ENCODE measurements around the gene SYT1.
A peak's percentile ranks its signal among the peaks of the same experiment; 100 is the strongest.

Gene SYT1

DNA sequence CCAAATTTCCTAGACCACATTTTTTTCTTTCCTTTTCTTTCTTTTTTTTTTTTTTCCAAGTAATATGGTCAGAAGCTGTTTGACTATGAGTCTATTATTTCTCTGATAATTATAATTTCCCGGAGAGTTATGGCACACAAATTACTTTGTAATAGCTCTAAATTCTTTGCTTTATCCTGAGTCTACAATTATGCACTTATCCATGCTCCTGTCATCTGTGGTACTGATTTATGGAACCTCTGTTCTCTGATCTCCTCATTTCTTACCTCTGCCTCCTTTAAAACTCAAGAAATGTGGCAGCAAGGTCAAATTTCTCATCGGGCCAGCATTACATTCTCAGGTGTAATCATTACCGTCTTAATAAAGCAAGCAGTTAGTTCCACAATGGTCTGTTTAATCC lies 544.1 kb downstream of the SYT1 start:
- TF ChIP-seq, protein P1, sequence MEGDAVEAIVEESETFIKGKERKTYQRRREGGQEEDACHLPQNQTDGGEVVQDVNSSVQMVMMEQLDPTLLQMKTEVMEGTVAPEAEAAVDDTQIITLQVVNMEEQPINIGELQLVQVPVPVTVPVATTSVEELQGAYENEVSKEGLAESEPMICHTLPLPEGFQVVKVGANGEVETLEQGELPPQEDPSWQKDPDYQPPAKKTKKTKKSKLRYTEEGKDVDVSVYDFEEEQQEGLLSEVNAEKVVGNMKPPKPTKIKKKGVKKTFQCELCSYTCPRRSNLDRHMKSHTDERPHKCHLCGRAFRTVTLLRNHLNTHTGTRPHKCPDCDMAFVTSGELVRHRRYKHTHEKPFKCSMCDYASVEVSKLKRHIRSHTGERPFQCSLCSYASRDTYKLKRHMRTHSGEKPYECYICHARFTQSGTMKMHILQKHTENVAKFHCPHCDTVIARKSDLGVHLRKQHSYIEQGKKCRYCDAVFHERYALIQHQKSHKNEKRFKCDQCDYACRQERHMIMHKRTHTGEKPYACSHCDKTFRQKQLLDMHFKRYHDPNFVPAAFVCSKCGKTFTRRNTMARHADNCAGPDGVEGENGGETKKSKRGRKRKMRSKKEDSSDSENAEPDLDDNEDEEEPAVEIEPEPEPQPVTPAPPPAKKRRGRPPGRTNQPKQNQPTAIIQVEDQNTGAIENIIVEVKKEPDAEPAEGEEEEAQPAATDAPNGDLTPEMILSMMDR (IDR thresholded peaks at IDR 0.05): no peak
- H3K27ac ChIP-seq: peak overlapping the region; percentile 40
- H3K9me3 ChIP-seq (ENCODE audit: control insufficient read depth, low read length): no peaks in the 10 kb centered on the region

DNA sequence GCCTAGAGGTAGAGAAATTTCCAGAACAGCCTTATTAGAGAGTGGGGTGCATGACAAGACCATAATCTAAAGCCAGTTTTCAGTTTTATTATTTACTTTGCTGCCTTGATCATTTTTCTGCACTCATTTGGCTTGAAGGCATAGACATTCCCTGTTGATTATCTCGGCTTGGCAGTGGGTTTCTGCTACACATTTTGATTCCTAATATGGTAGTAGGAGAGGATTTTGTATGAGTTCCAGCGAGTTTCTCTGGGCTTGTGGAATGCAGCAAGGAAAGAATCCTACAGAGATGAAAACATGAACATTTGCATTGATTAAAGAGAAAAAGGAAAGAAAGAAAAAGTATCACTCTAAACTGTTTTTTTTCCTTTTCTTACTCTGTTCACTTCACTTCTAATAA lies 545.0 kb downstream of the SYT1 start:
- TF ChIP-seq, protein P1 (IDR thresholded peaks at IDR 0.05): no peak
- Histone ChIP-seq H3K27me3 (ENCODE audit: control insufficient read depth, insufficient read depth, low read length) (no peaks in the 10 kb centered on the region), H2AFZ (peak overlapping the region; percentile 50), H3K9me3 (ENCODE audit: control insufficient read depth, low read length) (no peaks in the 10 kb centered on the region), H3K36me3 (ENCODE audit: control insufficient read depth, insufficient read depth, low read length) (no peaks in the 10 kb centered on the region), H3K4me1 (peaks cover 39% of the 10 kb centered on the region), H3K9ac (no peak overlapping the region), H3K27ac (peak overlapping the region; percentile 17), H3K4me2 (ENCODE audit: low read length) (no peak overlapping the region), H3K79me2 (no peaks in the 10 kb centered on the region), H3K4me3 (ENCODE audit: low read depth, low read length) (no peak overlapping the region)

More for the DNA sequence above, 544.1 kb downstream of the SYT1 start:
- no peak overlapping the region for H3K9ac ChIP-seq
- H3K4me3 ChIP-seq (ENCODE audit: low read depth, low read length): no peak overlapping the region
- H2AFZ ChIP-seq: peak overlapping the region; percentile 88
- no peaks in the 10 kb centered on the region for H3K36me3 ChIP-seq (ENCODE audit: control insufficient read depth, insufficient read depth, low read length)
- no peaks in the 10 kb centered on the region for H3K27me3 ChIP-seq (ENCODE audit: control insufficient read depth, insufficient read depth, low read length)
- H3K4me1 ChIP-seq: peaks cover 30% of the 10 kb centered on the region
- H3K4me2 ChIP-seq (ENCODE audit: low read length): no peak overlapping the region
- no peaks in the 10 kb centered on the region for H3K79me2 ChIP-seq

DNA sequence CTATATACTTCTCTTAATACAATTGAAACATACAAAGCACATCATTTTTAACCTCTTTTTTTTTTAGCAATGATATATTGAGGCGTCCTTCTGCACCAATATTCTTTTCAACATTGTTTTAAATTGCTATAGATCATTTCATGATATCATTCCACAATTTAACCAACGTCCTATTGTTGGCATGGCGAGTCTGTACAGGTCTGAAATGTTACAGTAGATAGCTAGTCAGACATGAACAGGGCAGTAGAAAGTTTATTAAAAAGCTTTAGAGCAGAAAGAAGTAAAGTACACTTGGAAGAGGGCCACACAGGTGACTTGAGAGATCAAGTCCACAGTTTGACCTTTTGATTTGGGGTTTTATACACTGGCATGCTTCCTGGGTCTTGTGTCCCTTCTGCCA lies 547.2 kb downstream of the SYT1 start:
- H3K27ac ChIP-seq: no peak overlapping the region
- no peaks in the 10 kb centered on the region for H3K9me3 ChIP-seq (ENCODE audit: control insufficient read depth, low read length)
- H3K4me1 ChIP-seq: peaks cover 50% of the 10 kb centered on the region
- H3K79me2 ChIP-seq: no peaks in the 10 kb centered on the region
- H3K36me3 ChIP-seq (ENCODE audit: control insufficient read depth, insufficient read depth, low read length): no peaks in the 10 kb centered on the region
- no peaks in the 10 kb centered on the region for H3K27me3 ChIP-seq (ENCODE audit: control insufficient read depth, insufficient read depth, low read length)
- H3K9ac ChIP-seq: no peak overlapping the region
- no peak overlapping the region for H2AFZ ChIP-seq
- TF ChIP-seq, protein P1 (IDR thresholded peaks at IDR 0.05): no peak
- H3K4me3 ChIP-seq (ENCODE audit: low read depth, low read length): no peak overlapping the region
- no peak overlapping the region for H3K4me2 ChIP-seq (ENCODE audit: low read length)

DNA sequence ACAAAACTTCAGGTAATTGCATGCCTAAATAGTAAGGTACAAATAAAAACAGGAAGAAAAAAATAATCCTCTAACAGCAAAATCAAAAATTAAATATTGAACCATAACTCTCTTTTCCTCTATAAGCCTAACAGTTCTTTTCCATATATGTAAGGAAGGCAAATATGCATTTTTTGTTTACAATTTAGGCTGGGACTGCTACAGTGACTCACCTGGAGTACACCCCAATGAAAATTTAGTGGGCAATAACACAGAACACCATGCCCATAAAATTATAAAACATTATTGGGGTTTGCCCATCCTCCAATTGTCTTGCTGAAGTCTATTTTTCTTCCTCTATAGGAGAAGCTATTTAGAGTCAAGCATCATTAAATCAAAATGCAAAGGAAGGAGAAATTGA lies 549.2 kb downstream of the SYT1 start:
- no peaks in the 10 kb centered on the region for H3K36me3 ChIP-seq (ENCODE audit: control insufficient read depth, insufficient read depth, low read length)
- no peak overlapping the region for H3K9ac ChIP-seq
- H3K27ac ChIP-seq: peak overlapping the region; percentile 5
- no peak overlapping the region for H3K4me3 ChIP-seq (ENCODE audit: low read depth, low read length)
- no peak overlapping the region for H3K4me2 ChIP-seq (ENCODE audit: low read length)
- no peaks in the 10 kb centered on the region for H3K27me3 ChIP-seq (ENCODE audit: control insufficient read depth, insufficient read depth, low read length)
- H3K4me1 ChIP-seq: peaks cover 51% of the 10 kb centered on the region
- TF ChIP-seq, protein P1 (IDR thresholded peaks at IDR 0.05): no peak
- no peaks in the 10 kb centered on the region for H3K9me3 ChIP-seq (ENCODE audit: control insufficient read depth, low read length)
- H2AFZ ChIP-seq: no peak overlapping the region
- H3K79me2 ChIP-seq: no peaks in the 10 kb centered on the region

DNA sequence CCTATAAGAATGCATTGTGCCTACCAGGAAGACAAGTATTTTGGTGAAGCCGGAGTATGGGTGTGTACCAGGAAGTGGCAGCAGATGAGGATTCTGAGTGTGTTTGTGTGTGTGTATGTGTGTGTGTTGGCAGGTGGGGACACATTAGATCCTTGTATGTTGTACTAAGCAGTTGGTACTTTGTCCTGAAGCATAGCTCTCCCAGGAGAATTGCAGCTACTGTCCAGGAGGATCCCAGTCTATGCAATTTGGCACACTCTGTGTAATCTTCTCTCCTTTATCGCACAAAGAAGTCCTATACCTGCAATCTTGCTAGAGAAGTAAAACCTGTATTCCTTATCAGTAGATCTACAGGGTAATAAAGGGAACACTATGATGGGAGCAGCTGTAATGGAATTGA lies 549.7 kb downstream of the SYT1 start:
- H3K9ac ChIP-seq: no peak overlapping the region
- H3K27ac ChIP-seq: peak overlapping the region; percentile 5
- H3K27me3 ChIP-seq (ENCODE audit: control insufficient read depth, insufficient read depth, low read length): no peaks in the 10 kb centered on the region

More for the DNA sequence above, 549.7 kb downstream of the SYT1 start:
- no peaks in the 10 kb centered on the region for H3K79me2 ChIP-seq
- H3K9me3 ChIP-seq (ENCODE audit: control insufficient read depth, low read length): no peaks in the 10 kb centered on the region
- TF ChIP-seq, protein P1 (IDR thresholded peaks at IDR 0.05): no peak
- H3K4me2 ChIP-seq (ENCODE audit: low read length): peak overlapping the region; percentile 1
- H3K36me3 ChIP-seq (ENCODE audit: control insufficient read depth, insufficient read depth, low read length): no peaks in the 10 kb centered on the region
- peak overlapping the region; percentile 8 for H2AFZ ChIP-seq
- H3K4me3 ChIP-seq (ENCODE audit: low read depth, low read length): no peak overlapping the region
- peaks cover 52% of the 10 kb centered on the region for H3K4me1 ChIP-seq

Measured in parathyroid adenoma (tissue), 2 donors.